Measurements from ENCODE around the gene KBTBD7. TPM values are rescaled to one million over a fixed set of nuclear protein-coding genes. Genes with fewer than 3 reads are reported as not detected.

KBTBD7 gene
- total RNA-seq, 1 experiment from 2014 or later: 10.2 TPM

GRCh38 chr13:41220401-41220800 is 26.0 kb upstream of the KBTBD7 start:
- intact Hi-C loops (cut with micrococcal nuclease; ENCODE audit: unreplicated experiment): loop anchor here (5.0 kb wide), 1 partner anchor 158 kb away; the partner anchor contains the start of gene WBP4
- Histone ChIP-seq H3K4me3 (ENCODE audit: low read depth, low read length, poor library complexity, severe bottlenecking) (no peak overlapping the region), H3K27ac (ENCODE audit: low read depth, low read length, poor library complexity, severe bottlenecking) (no peak overlapping the region), H3K36me3 (ENCODE audit: insufficient read depth, low read length, poor library complexity, severe bottlenecking) (no peaks in the 10 kb centered on the region), H3K4me1 (ENCODE audit: insufficient read depth, low read length, poor library complexity, severe bottlenecking) (no peaks in the 10 kb centered on the region), H3K9me3 (ENCODE audit: low read depth, low read length, poor library complexity, severe bottlenecking) (no peaks in the 10 kb centered on the region), H3K27me3 (replicated peaks; ENCODE audit: insufficient read depth, low read depth, low read length, poor library complexity) (no peaks in the 10 kb centered on the region)
- CTCF ChIA-PET: no interaction called here
- no TSS peak for BruUV-seq (replicated peaks)
- POLR2A ChIA-PET (ENCODE audit: low non-redundant PET): no interaction called here
- DNase-seq (ENCODE audit: low spot score): no peak
- TF ChIP-seq EZH2 (IDR thresholded peaks at IDR 0.05; ENCODE audit: borderline replicate concordance, low read depth, low read length, poor library complexity, severe bottlenecking): no peak
- no peak for TF ChIP-seq CTCF (conservative IDR thresholded peaks at IDR 0.05; ENCODE audit: low read depth, low read length)

- H3K4me1 ChIP-seq (ENCODE audit: insufficient read depth, low read length, poor library complexity, severe bottlenecking): no peaks in the 10 kb centered on the region
- CTCF ChIA-PET: no interaction called here
- H3K36me3 ChIP-seq (ENCODE audit: insufficient read depth, low read length, poor library complexity, severe bottlenecking): no peaks in the 10 kb centered on the region
- no peak for DNase-seq (ENCODE audit: low spot score)
- intact Hi-C loops (cut with micrococcal nuclease; ENCODE audit: unreplicated experiment): no loop called here
- H3K27me3 ChIP-seq (replicated peaks; ENCODE audit: insufficient read depth, low read depth, low read length, poor library complexity): no peaks in the 10 kb centered on the region
- BruUV-seq (replicated peaks): no TSS peak
- no peak overlapping the region for H3K4me3 ChIP-seq (ENCODE audit: low read depth, low read length, poor library complexity, severe bottlenecking)
- H3K9me3 ChIP-seq (ENCODE audit: low read depth, low read length, poor library complexity, severe bottlenecking): peaks cover 4% of the 10 kb centered on the region
- no peak for TF ChIP-seq EZH2 (IDR thresholded peaks at IDR 0.05; ENCODE audit: borderline replicate concordance, low read depth, low read length, poor library complexity, severe bottlenecking)
- TF ChIP-seq CTCF (conservative IDR thresholded peaks at IDR 0.05; ENCODE audit: low read depth, low read length): no peak
- no peak overlapping the region for H3K27ac ChIP-seq (ENCODE audit: low read depth, low read length, poor library complexity, severe bottlenecking)
- POLR2A ChIA-PET (ENCODE audit: low non-redundant PET): no interaction called here
These were observed 21.8 kb upstream of the KBTBD7 start for GRCh38 chr13:41216160-41216559.

GRCh38 chr13:41213919-41214318 is 19.6 kb upstream of the KBTBD7 start:
- peaks cover 8% of the 10 kb centered on the region for H3K9me3 ChIP-seq (ENCODE audit: low read depth, low read length, poor library complexity, severe bottlenecking)
- POLR2A ChIA-PET (ENCODE audit: low non-redundant PET): no interaction called here
- BruUV-seq (replicated peaks): no TSS peak
- H3K36me3 ChIP-seq (ENCODE audit: insufficient read depth, low read length, poor library complexity, severe bottlenecking): no peaks in the 10 kb centered on the region
- H3K4me1 ChIP-seq (ENCODE audit: insufficient read depth, low read length, poor library complexity, severe bottlenecking): no peaks in the 10 kb centered on the region
- H3K27ac ChIP-seq (ENCODE audit: low read depth, low read length, poor library complexity, severe bottlenecking): no peak overlapping the region
- CTCF ChIA-PET: no interaction called here
- H3K4me3 ChIP-seq (ENCODE audit: low read depth, low read length, poor library complexity, severe bottlenecking): no peak overlapping the region
- intact Hi-C loops (cut with micrococcal nuclease; ENCODE audit: unreplicated experiment): no loop called here
- TF ChIP-seq CTCF (conservative IDR thresholded peaks at IDR 0.05; ENCODE audit: low read depth, low read length): no peak
- no peak for DNase-seq (ENCODE audit: low spot score)
- H3K27me3 ChIP-seq (replicated peaks; ENCODE audit: insufficient read depth, low read depth, low read length, poor library complexity): no peaks in the 10 kb centered on the region

Data from A673 (cell line).